Measurements from ENCODE around the gene FAM72D.
"Not testable (repeated sequence)": the region's sequence is repeated elsewhere in the genome, so short reads cannot be mapped to it uniquely, and the experiment has no call there.

DNA sequence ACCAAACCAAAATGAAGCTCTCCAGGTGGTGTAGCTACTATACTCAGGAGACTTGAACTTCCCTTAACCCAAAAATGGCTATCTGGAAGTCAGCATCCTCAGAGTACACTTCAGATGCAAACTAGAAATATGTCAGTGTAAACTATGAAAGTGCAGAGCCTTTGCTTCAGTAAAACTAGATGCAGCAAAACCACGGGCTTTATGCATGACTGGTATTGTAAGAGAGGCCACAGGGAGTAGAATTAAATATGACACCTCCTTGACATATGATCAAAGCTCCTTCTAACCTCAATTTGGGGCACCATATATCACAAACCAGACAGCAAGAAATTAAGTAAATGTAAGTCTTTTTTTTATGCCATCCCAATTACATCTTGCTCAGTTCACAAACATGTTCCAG is 48.2 kb upstream of the FAM72D start:
- TF ChIP-seq, protein P1, sequence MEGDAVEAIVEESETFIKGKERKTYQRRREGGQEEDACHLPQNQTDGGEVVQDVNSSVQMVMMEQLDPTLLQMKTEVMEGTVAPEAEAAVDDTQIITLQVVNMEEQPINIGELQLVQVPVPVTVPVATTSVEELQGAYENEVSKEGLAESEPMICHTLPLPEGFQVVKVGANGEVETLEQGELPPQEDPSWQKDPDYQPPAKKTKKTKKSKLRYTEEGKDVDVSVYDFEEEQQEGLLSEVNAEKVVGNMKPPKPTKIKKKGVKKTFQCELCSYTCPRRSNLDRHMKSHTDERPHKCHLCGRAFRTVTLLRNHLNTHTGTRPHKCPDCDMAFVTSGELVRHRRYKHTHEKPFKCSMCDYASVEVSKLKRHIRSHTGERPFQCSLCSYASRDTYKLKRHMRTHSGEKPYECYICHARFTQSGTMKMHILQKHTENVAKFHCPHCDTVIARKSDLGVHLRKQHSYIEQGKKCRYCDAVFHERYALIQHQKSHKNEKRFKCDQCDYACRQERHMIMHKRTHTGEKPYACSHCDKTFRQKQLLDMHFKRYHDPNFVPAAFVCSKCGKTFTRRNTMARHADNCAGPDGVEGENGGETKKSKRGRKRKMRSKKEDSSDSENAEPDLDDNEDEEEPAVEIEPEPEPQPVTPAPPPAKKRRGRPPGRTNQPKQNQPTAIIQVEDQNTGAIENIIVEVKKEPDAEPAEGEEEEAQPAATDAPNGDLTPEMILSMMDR (conservative IDR thresholded peaks at IDR 0.05; ENCODE audit: low read depth in 2 of 2), result not testable (repeated sequence)
- TF ChIP-seq POLR2AphosphoS5 (IDR thresholded peaks at IDR 0.05; ENCODE audit: low read depth); EZH2phosphoT487 (IDR thresholded peaks at IDR 0.05; ENCODE audit: unreplicated experiment); EZH2 (IDR thresholded peaks at IDR 0.05; ENCODE audit: low read depth, unreplicated experiment); CREB1 (CRISPR knock-in tag; IDR thresholded peaks at IDR 0.05; ENCODE audit: low read depth); JUNB (IDR thresholded peaks at IDR 0.05; ENCODE audit: unreplicated experiment); NANOG (IDR thresholded peaks at IDR 0.05; ENCODE audit: borderline replicate concordance): not testable (repeated sequence)
- TF ChIP-seq, protein P2, sequence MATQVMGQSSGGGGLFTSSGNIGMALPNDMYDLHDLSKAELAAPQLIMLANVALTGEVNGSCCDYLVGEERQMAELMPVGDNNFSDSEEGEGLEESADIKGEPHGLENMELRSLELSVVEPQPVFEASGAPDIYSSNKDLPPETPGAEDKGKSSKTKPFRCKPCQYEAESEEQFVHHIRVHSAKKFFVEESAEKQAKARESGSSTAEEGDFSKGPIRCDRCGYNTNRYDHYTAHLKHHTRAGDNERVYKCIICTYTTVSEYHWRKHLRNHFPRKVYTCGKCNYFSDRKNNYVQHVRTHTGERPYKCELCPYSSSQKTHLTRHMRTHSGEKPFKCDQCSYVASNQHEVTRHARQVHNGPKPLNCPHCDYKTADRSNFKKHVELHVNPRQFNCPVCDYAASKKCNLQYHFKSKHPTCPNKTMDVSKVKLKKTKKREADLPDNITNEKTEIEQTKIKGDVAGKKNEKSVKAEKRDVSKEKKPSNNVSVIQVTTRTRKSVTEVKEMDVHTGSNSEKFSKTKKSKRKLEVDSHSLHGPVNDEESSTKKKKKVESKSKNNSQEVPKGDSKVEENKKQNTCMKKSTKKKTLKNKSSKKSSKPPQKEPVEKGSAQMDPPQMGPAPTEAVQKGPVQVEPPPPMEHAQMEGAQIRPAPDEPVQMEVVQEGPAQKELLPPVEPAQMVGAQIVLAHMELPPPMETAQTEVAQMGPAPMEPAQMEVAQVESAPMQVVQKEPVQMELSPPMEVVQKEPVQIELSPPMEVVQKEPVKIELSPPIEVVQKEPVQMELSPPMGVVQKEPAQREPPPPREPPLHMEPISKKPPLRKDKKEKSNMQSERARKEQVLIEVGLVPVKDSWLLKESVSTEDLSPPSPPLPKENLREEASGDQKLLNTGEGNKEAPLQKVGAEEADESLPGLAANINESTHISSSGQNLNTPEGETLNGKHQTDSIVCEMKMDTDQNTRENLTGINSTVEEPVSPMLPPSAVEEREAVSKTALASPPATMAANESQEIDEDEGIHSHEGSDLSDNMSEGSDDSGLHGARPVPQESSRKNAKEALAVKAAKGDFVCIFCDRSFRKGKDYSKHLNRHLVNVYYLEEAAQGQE (IDR thresholded peaks at IDR 0.05; ENCODE audit: unreplicated experiment), result not testable (repeated sequence)
- TF ChIP-seq, protein P3, sequence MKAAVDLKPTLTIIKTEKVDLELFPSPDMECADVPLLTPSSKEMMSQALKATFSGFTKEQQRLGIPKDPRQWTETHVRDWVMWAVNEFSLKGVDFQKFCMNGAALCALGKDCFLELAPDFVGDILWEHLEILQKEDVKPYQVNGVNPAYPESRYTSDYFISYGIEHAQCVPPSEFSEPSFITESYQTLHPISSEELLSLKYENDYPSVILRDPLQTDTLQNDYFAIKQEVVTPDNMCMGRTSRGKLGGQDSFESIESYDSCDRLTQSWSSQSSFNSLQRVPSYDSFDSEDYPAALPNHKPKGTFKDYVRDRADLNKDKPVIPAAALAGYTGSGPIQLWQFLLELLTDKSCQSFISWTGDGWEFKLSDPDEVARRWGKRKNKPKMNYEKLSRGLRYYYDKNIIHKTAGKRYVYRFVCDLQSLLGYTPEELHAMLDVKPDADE (IDR thresholded peaks at IDR 0.05), result not testable (repeated sequence)

All from GM23338 (cell line).